GM18858 (cell line): ENCODE results near the gene DNAJC18.

ENCODE experiments used
- ATAC-seq: cut with Tn5 transposase; IDR thresholded peaks from one replicate; pipeline ENCODE4 v1.9.1; 2021; ENCODE audit not compliant: unreplicated experiment

The DNAJC18 gene

GRCh38 chr5:139371482-139372435, 67.6 kb downstream of the DNAJC18 start:
- no peak for ATAC-seq

DNA sequence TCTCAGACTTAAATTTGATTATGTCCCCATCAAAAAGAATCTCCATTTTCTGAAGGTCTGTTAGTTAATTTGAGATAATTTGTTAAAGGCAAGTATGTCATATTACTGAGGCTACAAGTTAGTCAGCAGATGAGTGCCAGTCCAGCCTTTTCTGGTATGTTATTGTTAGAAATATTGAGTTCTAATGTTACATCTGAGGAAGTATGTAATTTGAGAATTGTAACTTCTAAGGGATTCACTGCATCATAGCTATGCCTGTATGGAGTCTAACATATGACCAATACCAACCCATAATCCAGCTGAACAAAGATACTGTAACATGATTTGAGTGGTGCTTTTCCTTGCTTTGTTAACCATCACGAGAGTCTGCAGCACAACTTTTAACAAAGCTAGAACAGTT, 70.1 kb downstream of the DNAJC18 start:
- no peak for ATAC-seq

DNA sequence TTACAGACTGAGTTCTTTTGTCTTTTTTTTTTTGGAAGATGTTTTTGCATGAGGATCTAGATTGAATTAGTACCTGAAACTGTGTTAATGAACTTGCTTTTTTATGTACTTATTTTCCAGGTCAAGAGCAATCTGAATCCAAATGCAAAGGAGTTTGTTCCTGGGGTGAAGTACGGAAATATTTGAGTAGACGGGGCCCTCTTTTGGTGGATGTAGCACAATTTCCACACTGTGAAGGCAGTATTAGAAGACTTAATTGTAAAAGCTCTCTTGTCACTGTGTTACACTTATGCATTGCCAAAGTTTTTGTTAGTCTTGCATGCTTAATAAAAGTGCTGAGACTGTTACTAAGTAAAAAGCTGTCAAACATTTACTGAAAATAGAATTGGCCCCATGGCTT, 70.7 kb downstream of the DNAJC18 start:
- no peak for ATAC-seq

- ATAC-seq: no peak
Observed at GRCh38 chr5:139364466-139364865, 74.9 kb downstream of the DNAJC18 start.

DNA sequence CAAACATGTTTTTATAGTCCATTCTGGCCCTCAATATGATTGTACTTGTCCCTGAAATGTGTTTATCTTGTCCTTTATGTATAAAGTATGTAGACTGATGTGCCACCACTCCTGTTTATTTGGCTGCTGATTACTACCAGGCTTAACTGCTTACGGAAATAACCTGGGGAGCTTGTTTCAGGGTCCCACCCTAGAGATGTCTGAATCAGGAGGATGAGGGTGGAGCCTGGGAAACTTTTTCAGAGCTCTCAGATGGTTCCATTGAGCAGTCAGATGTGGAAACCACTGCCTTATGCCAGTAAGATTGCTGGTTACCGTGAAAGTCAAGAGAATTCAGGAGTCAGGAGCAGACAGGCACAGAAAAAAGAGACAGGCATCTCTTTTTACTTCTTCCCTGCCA, 75.4 kb downstream of the DNAJC18 start:
- no peak for ATAC-seq

DNA sequence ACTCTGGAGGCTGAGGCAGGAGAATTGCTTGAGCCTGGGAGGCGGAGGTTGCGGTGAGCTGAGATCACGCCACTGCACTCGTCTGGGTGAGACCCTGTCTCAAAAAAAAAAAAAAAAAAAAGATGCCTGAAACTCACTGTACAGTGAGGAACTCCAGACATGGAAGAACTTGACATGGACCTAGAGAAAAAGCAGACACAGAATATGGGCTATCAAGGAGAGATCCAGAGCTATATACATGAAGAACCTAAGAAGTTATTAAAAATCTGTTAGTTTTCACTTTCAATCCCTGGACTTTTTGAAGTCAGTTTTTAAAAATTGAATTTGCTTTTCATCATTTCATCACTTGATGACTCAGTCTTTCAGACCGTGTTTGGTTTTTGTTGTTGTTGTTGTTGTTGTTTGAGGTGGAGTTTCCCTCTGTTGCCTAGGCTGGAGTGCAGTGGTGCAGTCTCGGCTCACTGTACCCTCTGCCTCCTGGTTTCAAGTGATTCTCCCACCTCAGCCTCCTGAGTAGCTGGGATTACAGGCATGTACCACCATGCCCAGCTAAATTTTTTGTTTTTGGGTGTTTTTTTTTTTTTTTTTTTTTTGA, 77.4 kb downstream of the DNAJC18 start:
- ATAC-seq: no peak

DNA sequence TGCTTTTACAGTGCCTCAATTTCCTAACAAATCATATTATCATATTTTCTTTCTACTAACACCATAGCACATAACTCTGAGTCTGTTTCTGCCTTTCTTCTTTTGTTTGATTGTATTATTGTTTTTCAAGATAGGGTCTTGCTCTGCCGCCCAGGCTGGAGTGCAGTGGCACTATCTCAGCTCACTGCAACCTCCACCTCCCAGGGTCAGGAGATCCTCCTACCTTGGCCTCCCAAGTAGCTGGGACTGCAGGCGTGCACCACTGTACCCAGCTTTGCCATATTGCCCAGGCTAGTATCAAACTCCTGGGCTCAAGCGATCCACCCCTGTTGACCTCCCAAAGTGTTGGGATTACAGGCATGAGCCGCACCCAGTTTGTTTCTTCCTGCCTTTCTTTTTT, 78.9 kb downstream of the DNAJC18 start:
- ATAC-seq: no peak
